ENCODE data around the gene CLTCL1.
A peak's percentile ranks its signal among the peaks of the same experiment; 100 is the strongest.

CLTCL1 gene

GRCh38 chr22:19244600-19245352, 46.7 kb downstream of the CLTCL1 start:
- no peak for DNase-seq (ENCODE audit: low spot score)

- DNase-seq (ENCODE audit: low spot score): no peak
These were observed 48.8 kb downstream of the CLTCL1 start for GRCh38 chr22:19242699-19243098.

- no peak for DNase-seq (ENCODE audit: low spot score)
These were observed 50.0 kb downstream of the CLTCL1 start for GRCh38 chr22:19241593-19241906.

GRCh38 chr22:19240813-19241592, 50.5 kb downstream of the CLTCL1 start:
- DNase-seq (ENCODE audit: low spot score): no peak

GRCh38 chr22:19239464-19239863, 52.1 kb downstream of the CLTCL1 start:
- DNase-seq (ENCODE audit: low spot score): no peak

- peak; percentile 10 for DNase-seq (ENCODE audit: low spot score)
These were observed 52.6 kb downstream of the CLTCL1 start for GRCh38 chr22:19238900-19239299.

- DNase-seq (ENCODE audit: low spot score): no peak
These were observed 55.6 kb downstream of the CLTCL1 start for GRCh38 chr22:19235874-19236273.

GRCh38 chr22:19234126-19234896, 57.2 kb downstream of the CLTCL1 start:
- no peak for DNase-seq (ENCODE audit: low spot score)

GRCh38 chr22:19233189-19233661, 58.3 kb downstream of the CLTCL1 start:
- no peak for DNase-seq (ENCODE audit: low spot score)

GRCh38 chr22:19232623-19233022, 58.9 kb downstream of the CLTCL1 start:
- DNase-seq (ENCODE audit: low spot score): no peak

GRCh38 chr22:19231986-19232385, 59.5 kb downstream of the CLTCL1 start:
- DNase-seq (ENCODE audit: low spot score): no peak

GRCh38 chr22:19229600-19229999, 61.9 kb downstream of the CLTCL1 start:
- DNase-seq (ENCODE audit: low spot score): no peak

GRCh38 chr22:19228179-19228578, 63.3 kb downstream of the CLTCL1 start:
- no peak for DNase-seq (ENCODE audit: low spot score)

GRCh38 chr22:19226428-19226827, 65.1 kb downstream of the CLTCL1 start:
- DNase-seq (ENCODE audit: low spot score): no peak

- DNase-seq (ENCODE audit: low spot score): no peak
These were observed 66.0 kb downstream of the CLTCL1 start for GRCh38 chr22:19225560-19225959.

- DNase-seq (ENCODE audit: low spot score): no peak
These were observed 66.5 kb downstream of the CLTCL1 start for GRCh38 chr22:19224985-19225384.

GRCh38 chr22:19224557-19224956, 67.0 kb downstream of the CLTCL1 start:
- DNase-seq (ENCODE audit: low spot score): no peak

- DNase-seq (ENCODE audit: low spot score): no peak
These were observed 67.9 kb downstream of the CLTCL1 start for GRCh38 chr22:19223617-19224016.

- no peak for DNase-seq (ENCODE audit: low spot score)
These were observed 68.4 kb downstream of the CLTCL1 start for GRCh38 chr22:19223110-19223509.

GRCh38 chr22:19222242-19223005, 69.1 kb downstream of the CLTCL1 start:
- DNase-seq (ENCODE audit: low spot score): no peak

- DNase-seq (ENCODE audit: low spot score): no peak
These were observed 70.7 kb downstream of the CLTCL1 start for GRCh38 chr22:19220867-19221266.

Measured in AG08395 (cell line).